GM19397 (cell line): ENCODE measurements around the gene TEDC1.
A peak's percentile ranks its signal among the peaks of the same experiment; 100 is the strongest.

Experiments
- ATAC-seq: cut with Tn5 transposase; IDR thresholded peaks from one replicate; pipeline ENCODE4 v1.9.1; 2021; ENCODE audit warnings: mild to moderate bottlenecking, moderate library complexity; ENCODE audit not compliant: unreplicated experiment

TEDC1 gene

DNA sequence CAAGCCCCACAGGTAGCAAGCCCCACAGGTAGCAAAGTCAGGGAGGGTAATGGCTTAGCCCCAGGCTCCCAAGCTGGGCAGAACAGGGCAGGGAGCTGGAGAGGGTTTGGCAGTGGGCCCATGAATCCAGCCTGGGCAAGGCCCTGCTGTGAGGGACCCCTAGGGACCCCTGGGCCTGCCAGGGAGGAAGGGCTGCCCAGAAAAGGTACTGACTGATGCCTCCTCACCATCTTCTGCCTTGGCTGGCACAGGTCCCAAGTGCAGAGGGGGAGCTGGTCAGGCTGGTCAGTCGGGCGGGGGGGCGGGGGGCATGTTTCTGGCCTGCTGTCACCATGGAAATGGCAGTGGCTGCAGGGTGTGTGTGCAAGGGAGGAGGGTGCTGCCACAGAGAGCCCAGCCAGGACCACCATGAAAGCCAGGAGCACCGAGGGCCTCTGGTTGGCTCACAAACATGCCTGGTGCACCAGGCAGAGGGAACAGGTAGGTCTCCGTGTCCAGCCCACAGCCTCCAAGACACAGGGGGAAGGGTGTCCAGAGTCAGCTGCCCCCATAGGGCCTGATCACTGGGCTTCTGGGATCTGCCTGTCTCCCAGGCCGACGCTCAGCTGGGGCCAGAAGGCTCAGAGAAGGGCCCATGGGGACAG, 17.9 kb upstream of the TEDC1 start:
- no peak for ATAC-seq

- ATAC-seq: no peak
These were observed 17.2 kb upstream of the TEDC1 start for GRCh38 chr14:105473677-105474482.

DNA sequence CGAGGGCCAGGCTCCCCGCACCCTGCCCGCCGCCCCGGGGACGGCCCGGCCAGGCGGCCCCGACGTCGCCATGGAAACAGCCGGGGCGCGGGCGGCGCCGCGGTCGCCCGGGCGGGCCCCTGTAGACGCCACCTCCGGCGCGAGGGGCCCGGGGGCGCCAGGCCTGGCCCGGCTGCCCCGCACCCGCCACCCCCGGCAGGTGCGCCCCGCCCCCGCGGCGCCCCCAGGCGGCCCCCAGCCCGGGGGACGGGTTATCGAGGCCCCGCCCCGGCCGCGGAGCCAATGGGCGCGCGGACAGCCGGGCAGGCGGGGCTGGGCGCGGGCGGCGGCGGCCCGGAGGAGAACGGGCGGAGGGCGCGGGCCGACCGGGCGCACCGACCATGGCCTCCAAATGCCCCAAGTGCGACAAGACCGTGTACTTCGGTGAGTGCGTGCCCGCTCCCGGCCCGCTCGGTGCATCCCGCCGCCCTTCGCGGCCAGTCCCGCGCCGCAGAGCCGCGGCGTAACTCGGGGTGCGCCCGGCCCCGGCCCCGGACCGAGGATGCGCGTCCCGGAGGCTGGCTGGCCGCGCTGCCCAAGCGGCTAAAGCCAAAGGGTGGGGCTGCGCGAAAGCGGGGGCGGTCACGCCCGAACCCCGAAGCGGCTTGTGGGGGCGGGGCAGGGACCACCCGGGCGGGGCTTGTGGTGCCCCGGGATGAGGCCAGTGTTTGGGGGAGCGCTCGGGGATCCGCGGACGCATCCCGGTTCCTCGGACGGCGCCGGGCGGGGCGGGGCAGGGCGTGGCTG, 16.4 kb upstream of the TEDC1 start, which contains the start of gene CRIP2:
CRIP2 (plus strand) TSS at position 339 of the 786 bp plus-strand sequence; CDS start at position 381, 42 bp downstream.
- no peak for ATAC-seq

DNA sequence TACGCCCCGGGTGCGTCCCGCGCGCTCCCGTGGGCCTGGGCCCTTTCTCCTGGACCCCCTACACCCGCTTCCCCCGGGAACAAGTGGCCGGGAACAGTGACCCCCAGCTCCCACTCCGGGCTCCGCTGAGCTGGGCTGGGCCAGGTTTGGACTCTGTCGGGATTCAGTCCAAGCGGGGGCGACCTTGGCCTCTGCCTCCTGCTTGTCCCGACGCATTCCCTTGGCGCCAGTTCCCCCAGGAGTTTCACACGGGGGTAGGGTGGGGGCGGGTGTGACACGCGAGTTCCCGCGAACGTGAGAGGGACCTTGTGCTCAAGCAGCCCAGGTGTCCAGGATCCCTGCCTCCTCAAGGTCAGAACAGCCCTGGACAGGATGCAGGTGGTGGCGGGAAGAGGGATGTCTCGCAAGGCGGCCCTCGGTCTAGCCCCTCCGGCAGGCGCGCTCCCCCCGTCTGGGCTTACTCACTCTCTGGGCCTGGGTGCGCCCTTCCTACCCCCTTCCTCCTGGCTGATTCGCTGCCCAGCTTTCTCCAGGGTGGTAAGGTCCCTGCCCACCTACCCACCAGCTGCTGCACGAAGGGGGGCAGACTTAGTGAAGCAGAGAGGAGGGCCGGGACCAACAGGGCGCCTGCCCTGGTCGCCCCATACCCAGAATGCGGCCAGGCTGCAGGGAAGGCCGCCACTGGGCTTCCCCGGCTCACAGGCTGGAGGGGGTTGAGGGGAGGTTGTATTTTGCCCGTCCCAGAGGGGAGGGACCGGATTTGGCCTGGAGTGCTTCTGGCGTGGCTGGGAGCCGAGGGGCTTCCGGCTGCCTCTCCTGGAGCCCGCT, 15.6 kb upstream of the TEDC1 start:
- ATAC-seq: no peak

- no peak for ATAC-seq
These were observed 14.8 kb upstream of the TEDC1 start for GRCh38 chr14:105476097-105476830.

DNA sequence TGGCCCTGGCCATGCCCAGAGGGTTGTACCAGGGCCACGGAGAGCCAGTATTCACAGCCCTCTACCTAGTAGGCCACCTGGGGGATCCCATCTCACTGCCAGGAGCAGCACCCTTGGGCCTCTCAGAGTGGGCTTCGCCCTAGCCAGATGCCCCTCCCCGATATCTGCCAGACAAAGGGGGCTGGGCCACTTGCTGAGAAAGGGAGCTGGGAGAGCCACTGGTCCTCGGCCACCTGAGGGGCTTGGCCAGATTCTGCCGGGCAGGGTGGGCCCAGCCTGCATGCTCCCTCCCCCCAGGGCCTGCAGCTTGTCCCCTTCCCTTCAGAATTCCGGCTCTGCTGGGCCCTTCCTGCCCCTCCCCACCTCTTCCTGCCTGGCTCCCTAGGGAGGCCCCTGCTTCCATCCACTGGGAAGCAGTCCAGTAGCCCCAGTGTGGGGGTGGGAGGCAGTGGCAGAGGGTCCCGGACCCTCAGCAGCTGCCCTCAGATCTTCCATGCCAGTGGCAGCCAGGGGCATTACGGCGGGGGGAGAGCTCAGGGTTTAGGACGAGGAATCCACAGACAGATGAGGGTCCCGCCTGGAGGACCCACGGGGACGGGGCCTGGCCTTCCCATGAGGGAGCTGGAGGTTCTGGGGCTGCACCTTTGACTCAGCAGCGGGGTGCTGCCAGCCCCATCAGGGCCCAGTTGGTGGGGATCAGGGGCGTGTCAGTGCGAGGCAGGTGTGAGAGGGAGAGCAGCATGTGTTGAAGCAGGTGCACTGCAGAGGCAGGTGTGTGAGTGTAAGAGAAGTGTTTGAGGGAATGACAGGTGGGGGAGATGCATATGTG, 14.0 kb upstream of the TEDC1 start:
- no peak for ATAC-seq

- no peak for ATAC-seq
These were observed 13.2 kb upstream of the TEDC1 start for GRCh38 chr14:105477660-105478397.

DNA sequence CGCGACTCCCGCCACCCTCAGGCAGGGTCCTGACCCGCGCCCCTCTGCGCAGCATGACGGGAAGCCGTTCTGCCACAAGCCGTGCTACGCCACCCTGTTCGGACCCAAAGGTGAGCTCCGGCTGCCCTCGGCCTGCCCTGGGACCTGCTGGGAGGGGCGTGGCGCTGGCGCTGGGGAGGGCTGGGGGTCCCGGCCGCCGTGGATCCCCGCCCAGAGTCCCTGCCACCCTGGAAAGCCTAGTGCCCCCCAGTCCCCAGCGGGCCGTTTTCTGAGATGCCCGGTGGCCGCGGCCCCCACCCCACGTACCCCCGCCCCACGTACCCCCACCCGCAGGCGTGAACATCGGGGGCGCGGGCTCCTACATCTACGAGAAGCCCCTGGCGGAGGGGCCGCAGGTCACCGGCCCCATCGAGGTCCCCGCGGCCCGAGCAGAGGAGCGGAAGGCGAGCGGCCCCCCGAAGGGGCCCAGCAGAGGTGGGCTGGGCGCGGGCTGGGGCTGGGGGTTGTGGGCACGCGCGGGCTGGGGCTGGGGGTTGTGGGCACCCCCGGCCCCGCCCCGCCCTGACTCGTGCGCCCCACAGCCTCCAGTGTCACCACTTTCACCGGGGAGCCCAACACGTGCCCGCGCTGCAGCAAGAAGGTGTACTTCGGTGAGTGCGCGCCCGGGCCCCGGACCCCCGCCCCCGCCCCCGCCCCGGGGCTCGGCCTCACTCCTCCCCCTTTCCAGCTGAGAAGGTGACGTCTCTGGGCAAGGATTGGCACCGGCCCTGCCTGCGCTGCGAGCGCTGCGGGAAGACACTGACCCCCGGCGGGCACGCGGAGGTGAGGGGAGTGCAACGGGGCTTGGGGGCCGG, 12.4 kb upstream of the TEDC1 start:
- ATAC-seq: no peak

DNA sequence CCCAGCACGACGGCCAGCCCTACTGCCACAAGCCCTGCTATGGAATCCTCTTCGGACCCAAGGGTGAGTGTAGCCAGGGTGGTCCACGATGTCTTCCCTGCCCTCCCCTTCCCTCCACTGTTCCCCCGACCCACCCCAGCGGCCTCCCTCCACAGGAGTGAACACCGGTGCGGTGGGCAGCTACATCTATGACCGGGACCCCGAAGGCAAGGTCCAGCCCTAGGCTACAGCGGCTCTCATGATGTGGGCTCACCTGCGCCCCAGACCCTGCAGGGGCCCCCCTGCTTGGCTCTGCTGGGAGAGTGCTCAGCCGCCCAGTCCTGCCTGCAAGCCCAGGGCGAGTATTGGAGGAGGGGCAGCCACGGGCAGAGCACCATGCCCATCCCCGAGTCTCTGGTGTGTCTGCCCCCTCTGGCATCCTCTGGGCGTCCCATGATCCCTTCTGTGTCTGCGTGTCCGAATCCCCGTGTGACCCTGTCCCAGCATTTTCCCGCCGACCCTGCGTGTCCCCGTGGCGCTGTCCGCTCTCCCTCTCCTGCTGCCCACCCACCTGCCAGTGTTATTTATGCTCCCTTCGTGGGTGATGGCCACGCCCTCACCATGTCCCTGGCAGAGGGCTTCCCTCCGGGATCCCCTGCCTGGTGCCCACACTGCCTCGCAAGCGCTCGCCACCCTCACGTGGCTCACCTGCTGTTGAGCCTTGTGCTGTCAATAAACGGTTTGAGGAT, 11.5 kb upstream of the TEDC1 start:
- no peak for ATAC-seq

- no peak for ATAC-seq
These were observed 10.8 kb upstream of the TEDC1 start for GRCh38 chr14:105480199-105480746.

- no peak for ATAC-seq
These were observed 9.9 kb upstream of the TEDC1 start for GRCh38 chr14:105480807-105481801.

DNA sequence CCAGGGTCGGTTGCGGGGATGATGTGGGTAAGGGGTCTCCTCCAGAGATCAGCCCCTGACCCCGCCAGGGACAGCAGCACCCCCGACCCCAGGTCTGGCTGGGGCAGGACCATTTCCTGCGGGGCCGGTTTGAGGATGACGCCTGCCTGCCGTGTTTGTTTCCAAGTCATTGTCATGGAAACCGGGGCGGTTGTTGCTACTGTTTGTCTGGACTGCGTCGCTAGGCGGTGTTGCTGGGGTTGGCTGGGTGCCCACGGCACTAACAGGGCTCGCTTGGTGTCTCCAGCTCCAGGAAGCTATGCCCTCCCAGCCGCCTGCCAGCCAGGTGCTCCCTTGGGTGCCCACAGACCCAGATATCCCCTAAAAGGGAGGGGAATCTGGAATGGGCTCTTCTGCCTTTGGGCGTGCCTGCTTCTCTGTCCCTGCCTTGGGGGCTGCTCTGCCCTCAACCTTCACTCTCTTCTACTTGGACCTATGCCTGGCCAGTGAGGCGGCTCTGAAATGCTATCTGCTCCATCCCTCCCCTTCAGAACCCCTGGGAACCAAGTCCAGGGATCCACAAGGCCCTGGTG, 9.1 kb upstream of the TEDC1 start:
- ATAC-seq: peak; percentile 47

GRCh38 chr14:105482486-105483110, 8.4 kb upstream of the TEDC1 start:
- no peak for ATAC-seq

DNA sequence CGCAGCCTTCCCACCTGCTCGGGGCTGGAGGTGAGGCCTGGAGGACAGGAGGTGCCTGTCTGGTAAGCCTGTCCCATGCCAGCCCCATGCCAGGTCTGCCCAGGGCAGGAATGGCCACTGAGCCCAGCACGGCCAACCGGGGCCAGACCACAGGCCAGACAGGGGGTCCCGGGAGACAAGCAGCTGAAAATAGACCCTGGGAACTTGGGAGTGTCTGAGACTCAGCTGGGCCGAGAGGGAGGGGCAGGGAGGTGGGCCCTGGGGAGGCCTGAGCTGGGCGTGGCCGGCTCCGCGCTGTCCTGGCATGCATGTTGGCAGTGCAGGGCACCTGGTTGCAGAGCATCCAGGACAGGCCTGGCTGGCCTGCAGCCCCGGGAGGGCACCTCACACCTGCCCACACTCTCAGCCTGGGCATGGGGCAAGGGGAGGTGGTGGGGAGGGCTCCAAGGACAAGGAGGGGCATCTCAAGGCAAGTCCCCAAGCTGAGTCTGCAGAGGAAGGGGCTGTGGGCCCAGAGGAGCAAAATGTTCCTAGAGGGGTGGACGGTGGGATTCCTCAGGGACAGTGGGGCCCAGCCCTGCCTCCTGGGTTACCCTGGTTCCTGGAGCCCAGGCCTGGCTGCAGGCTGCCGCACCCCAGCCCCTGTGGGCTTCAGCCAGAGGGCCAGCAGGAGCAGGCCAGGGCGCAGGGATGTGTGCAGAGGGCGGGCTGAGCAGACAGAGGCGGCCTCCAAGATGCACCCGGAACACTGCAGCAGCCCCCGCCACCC, 7.6 kb upstream of the TEDC1 start:
- no peak for ATAC-seq
